OCI-M2 (cell line): ENCODE data around the gene ITPR2.

Experiments used
- DNase-seq: peaks from one replicate; lab custom pipeline; 2025; ENCODE audit not compliant: unreplicated experiment; lab: John Stamatoyannopoulos, UW

The ITPR2 gene

GRCh38 chr12:26711072-26711471, 121.9 kb downstream of the ITPR2 start:
- DNase-seq: no peak

- no peak for DNase-seq
Measured at GRCh38 chr12:26705851-26706250, 127.1 kb downstream of the ITPR2 start.

- DNase-seq: no peak
Measured at GRCh38 chr12:26704684-26705460, 128.1 kb downstream of the ITPR2 start.

- DNase-seq: no peak
Measured at GRCh38 chr12:26704214-26704613, 128.8 kb downstream of the ITPR2 start.

- no peak for DNase-seq
Measured at GRCh38 chr12:26702741-26703140, 130.3 kb downstream of the ITPR2 start.

GRCh38 chr12:26701604-26702215, 131.3 kb downstream of the ITPR2 start:
- DNase-seq: no peak

- no peak for DNase-seq
Measured at GRCh38 chr12:26700430-26700829, 132.6 kb downstream of the ITPR2 start.

- DNase-seq: no peak
Measured at GRCh38 chr12:26699237-26699636, 133.8 kb downstream of the ITPR2 start.

- no peak for DNase-seq
Measured at GRCh38 chr12:26698186-26698585, 134.8 kb downstream of the ITPR2 start.

- DNase-seq: no peak
Measured at GRCh38 chr12:26697217-26697616, 135.8 kb downstream of the ITPR2 start.

GRCh38 chr12:26696613-26697092, 136.3 kb downstream of the ITPR2 start:
- DNase-seq: no peak

GRCh38 chr12:26696048-26696612, 136.9 kb downstream of the ITPR2 start:
- no peak for DNase-seq

GRCh38 chr12:26694402-26694801, 138.6 kb downstream of the ITPR2 start:
- no peak for DNase-seq

- DNase-seq: no peak
Measured at GRCh38 chr12:26692407-26692806, 140.6 kb downstream of the ITPR2 start.

- DNase-seq: no peak
Measured at GRCh38 chr12:26691234-26691970, 141.6 kb downstream of the ITPR2 start.

- no peak for DNase-seq
Measured at GRCh38 chr12:26690601-26691000, 142.4 kb downstream of the ITPR2 start.

- no peak for DNase-seq
Measured at GRCh38 chr12:26689281-26689841, 143.6 kb downstream of the ITPR2 start.

GRCh38 chr12:26688344-26688904, 144.6 kb downstream of the ITPR2 start:
- DNase-seq: no peak

- DNase-seq: no peak
Measured at GRCh38 chr12:26686408-26686807, 146.6 kb downstream of the ITPR2 start.

- no peak for DNase-seq
Measured at GRCh38 chr12:26684101-26684500, 148.9 kb downstream of the ITPR2 start.

GRCh38 chr12:26683443-26683842, 149.6 kb downstream of the ITPR2 start:
- no peak for DNase-seq
